Gastroesophageal sphincter (tissue), 3 donors: Measurements from ENCODE around the gene TBC1D5.
"Not testable (repeated sequence)": the region's sequence is repeated elsewhere in the genome, so short reads cannot be mapped to it uniquely, and the experiment has no call there.

Experiments
- EP300 ChIP-seq: sonication (generic); formaldehyde crosslinking; IDR thresholded peaks from one replicate; pipeline ENCODE4 v1.6.1; 2017; ENCODE audit warnings: antibody characterized with exemption, mild to moderate bottlenecking
- POLR2A ChIP-seq, 2 donors: fragments of 450-650 bp; IDR thresholded peaks; one replicate each; pipeline ENCODE4 v1.6.1; 2017; ENCODE audit warnings: antibody characterized with exemption in 2 of 2, mild to moderate bottlenecking in 2 of 2, moderate library complexity in 1 of 2
- POLR2AphosphoS5 ChIP-seq: sonication (generic); formaldehyde crosslinking; IDR thresholded peaks from one replicate; pipeline ENCODE4 v1.6.1; 2017; ENCODE audit warnings: antibody characterized with exemption
- TF ChIP-seq, protein P1 (sequence below), 4 experiments: fragments of 200-600 bp in 2 of 4; fragments of 450-650 bp in 2 of 4; sonication (generic) in 1 of 4; IDR thresholded peaks; one replicate each; pipeline ENCODE4 v1.5.1; 2017 to 2019; ENCODE audit warnings: antibody characterized with exemption in 4 of 4, mild to moderate bottlenecking in 2 of 4, moderate library complexity in 2 of 4

- TF ChIP-seq, protein P1, sequence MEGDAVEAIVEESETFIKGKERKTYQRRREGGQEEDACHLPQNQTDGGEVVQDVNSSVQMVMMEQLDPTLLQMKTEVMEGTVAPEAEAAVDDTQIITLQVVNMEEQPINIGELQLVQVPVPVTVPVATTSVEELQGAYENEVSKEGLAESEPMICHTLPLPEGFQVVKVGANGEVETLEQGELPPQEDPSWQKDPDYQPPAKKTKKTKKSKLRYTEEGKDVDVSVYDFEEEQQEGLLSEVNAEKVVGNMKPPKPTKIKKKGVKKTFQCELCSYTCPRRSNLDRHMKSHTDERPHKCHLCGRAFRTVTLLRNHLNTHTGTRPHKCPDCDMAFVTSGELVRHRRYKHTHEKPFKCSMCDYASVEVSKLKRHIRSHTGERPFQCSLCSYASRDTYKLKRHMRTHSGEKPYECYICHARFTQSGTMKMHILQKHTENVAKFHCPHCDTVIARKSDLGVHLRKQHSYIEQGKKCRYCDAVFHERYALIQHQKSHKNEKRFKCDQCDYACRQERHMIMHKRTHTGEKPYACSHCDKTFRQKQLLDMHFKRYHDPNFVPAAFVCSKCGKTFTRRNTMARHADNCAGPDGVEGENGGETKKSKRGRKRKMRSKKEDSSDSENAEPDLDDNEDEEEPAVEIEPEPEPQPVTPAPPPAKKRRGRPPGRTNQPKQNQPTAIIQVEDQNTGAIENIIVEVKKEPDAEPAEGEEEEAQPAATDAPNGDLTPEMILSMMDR (IDR thresholded peaks at IDR 0.05), result not testable (repeated sequence)
- not testable (repeated sequence) for TF ChIP-seq EP300; POLR2AphosphoS5; POLR2A (IDR thresholded peaks at IDR 0.05)
Measured at GRCh38 chr3:17128671-17129070, 613.8 kb downstream of the TBC1D5 start.
